GM19193 (cell line): Measurements from ENCODE around the gene SPINT4.

ENCODE experiments used
- POLR2A ChIP-seq: IDR thresholded peaks from 4 replicates; pipeline ENCODE4 v1.6.1; 2011; ENCODE audit not compliant: insufficient read depth, insufficient read length; ENCODE audit errors: extremely low read depth

SPINT4 gene

GRCh38 chr20:45752746-45753145 lies 30.6 kb downstream of the SPINT4 start:
- no peak for TF ChIP-seq POLR2A

GRCh38 chr20:45758096-45758495 lies 35.9 kb downstream of the SPINT4 start:
- TF ChIP-seq POLR2A = no peak

- TF ChIP-seq POLR2A = no peak
Observed at GRCh38 chr20:45765307-45765875, 43.2 kb downstream of the SPINT4 start.

- no peak for TF ChIP-seq POLR2A
Observed at GRCh38 chr20:45765980-45766379, 43.8 kb downstream of the SPINT4 start.

GRCh38 chr20:45768479-45768878 lies 46.3 kb downstream of the SPINT4 start:
- TF ChIP-seq POLR2A = no peak

GRCh38 chr20:45771182-45771759 lies 49.1 kb downstream of the SPINT4 start:
- no peak for TF ChIP-seq POLR2A

GRCh38 chr20:45772693-45773092 lies 50.5 kb downstream of the SPINT4 start:
- TF ChIP-seq POLR2A = no peak

GRCh38 chr20:45774945-45775344 lies 52.8 kb downstream of the SPINT4 start:
- no peak for TF ChIP-seq POLR2A

GRCh38 chr20:45775411-45775810 lies 53.3 kb downstream of the SPINT4 start:
- no peak for TF ChIP-seq POLR2A
